ENCODE measurements around the gene TSPAN19.

The TSPAN19 gene

GRCh38 chr12:84986117-84986516 lies 50.0 kb downstream of the TSPAN19 start:
- FAIRE-seq = no peak
- TF ChIP-seq CTCF (IDR thresholded peaks at IDR 0.05; ENCODE audit: insufficient read depth, missing control alignments) = no peak
- no peak for DNase-seq (ENCODE audit: insufficient read length, low spot score)

- FAIRE-seq (no peak), DNase-seq (ENCODE audit: insufficient read length, low spot score) (no peak)
- TF ChIP-seq CTCF (IDR thresholded peaks at IDR 0.05; ENCODE audit: insufficient read depth, missing control alignments) = no peak
These were observed 52.8 kb downstream of the TSPAN19 start for GRCh38 chr12:84983289-84983688.

- FAIRE-seq = no peak
- no peak for DNase-seq (ENCODE audit: insufficient read length, low spot score)
- no peak for TF ChIP-seq CTCF (IDR thresholded peaks at IDR 0.05; ENCODE audit: insufficient read depth, missing control alignments)
These were observed 53.2 kb downstream of the TSPAN19 start for GRCh38 chr12:84982888-84983287.

- DNase-seq (ENCODE audit: insufficient read length, low spot score) (peak; percentile 22), FAIRE-seq (peak; percentile 90)
- no peak for TF ChIP-seq CTCF (IDR thresholded peaks at IDR 0.05; ENCODE audit: insufficient read depth, missing control alignments)
These were observed 57.2 kb downstream of the TSPAN19 start for GRCh38 chr12:84978921-84979320.

- FAIRE-seq (no peak), DNase-seq (ENCODE audit: insufficient read length, low spot score) (no peak)
- TF ChIP-seq CTCF (IDR thresholded peaks at IDR 0.05; ENCODE audit: insufficient read depth, missing control alignments) = no peak
These were observed 59.9 kb downstream of the TSPAN19 start for GRCh38 chr12:84976133-84976532.

- FAIRE-seq (no peak), DNase-seq (ENCODE audit: insufficient read length, low spot score) (no peak)
- no peak for TF ChIP-seq CTCF (IDR thresholded peaks at IDR 0.05; ENCODE audit: insufficient read depth, missing control alignments)
These were observed 61.8 kb downstream of the TSPAN19 start for GRCh38 chr12:84974155-84974815.

- no peak for DNase-seq (ENCODE audit: insufficient read length, low spot score)
- peak; percentile 81 for FAIRE-seq
- TF ChIP-seq CTCF (IDR thresholded peaks at IDR 0.05; ENCODE audit: insufficient read depth, missing control alignments) = no peak
These were observed 63.1 kb downstream of the TSPAN19 start for GRCh38 chr12:84973026-84973425.
